Coronary artery (tissue), 2 donors: ENCODE results near the gene LMBR1.

Experiments used
- DNase-seq: peaks from one replicate; pipeline ENCODE4 v3.0.0-alpha.2; 2017; ENCODE audit warnings: low spot score
- H3K27ac ChIP-seq, 2 donors: fragments of 200-600 bp; sonication (generic); one replicate each; pipeline ENCODE4 v1.5.1; 2016 to 2019
- H3K4me3 ChIP-seq: fragments of 200-600 bp; sonication (generic); 2 replicates; pipeline ENCODE4 v1.5.1; 2016; ENCODE audit warnings: mild to moderate bottlenecking, moderate library complexity
- TF ChIP-seq, protein P1 (sequence below): fragments of 200-600 bp; sonication (generic); IDR thresholded peaks from one replicate; pipeline ENCODE4 v1.5.1; 2019; ENCODE audit warnings: antibody characterized with exemption

Gene LMBR1

GRCh38 chr7:156791241-156791640, 101.7 kb downstream of the LMBR1 start:
- Histone ChIP-seq H3K27ac (no peak overlapping the region), H3K4me3 (no peak overlapping the region)
- TF ChIP-seq, protein P1, sequence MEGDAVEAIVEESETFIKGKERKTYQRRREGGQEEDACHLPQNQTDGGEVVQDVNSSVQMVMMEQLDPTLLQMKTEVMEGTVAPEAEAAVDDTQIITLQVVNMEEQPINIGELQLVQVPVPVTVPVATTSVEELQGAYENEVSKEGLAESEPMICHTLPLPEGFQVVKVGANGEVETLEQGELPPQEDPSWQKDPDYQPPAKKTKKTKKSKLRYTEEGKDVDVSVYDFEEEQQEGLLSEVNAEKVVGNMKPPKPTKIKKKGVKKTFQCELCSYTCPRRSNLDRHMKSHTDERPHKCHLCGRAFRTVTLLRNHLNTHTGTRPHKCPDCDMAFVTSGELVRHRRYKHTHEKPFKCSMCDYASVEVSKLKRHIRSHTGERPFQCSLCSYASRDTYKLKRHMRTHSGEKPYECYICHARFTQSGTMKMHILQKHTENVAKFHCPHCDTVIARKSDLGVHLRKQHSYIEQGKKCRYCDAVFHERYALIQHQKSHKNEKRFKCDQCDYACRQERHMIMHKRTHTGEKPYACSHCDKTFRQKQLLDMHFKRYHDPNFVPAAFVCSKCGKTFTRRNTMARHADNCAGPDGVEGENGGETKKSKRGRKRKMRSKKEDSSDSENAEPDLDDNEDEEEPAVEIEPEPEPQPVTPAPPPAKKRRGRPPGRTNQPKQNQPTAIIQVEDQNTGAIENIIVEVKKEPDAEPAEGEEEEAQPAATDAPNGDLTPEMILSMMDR, result no peak
- no peak for DNase-seq

- DNase-seq, result no peak
- Histone ChIP-seq H3K27ac (no peak overlapping the region), H3K4me3 (no peak overlapping the region)
- TF ChIP-seq, protein P1, result no peak
Observed at GRCh38 chr7:156790264-156790663, 102.7 kb downstream of the LMBR1 start.

DNA sequence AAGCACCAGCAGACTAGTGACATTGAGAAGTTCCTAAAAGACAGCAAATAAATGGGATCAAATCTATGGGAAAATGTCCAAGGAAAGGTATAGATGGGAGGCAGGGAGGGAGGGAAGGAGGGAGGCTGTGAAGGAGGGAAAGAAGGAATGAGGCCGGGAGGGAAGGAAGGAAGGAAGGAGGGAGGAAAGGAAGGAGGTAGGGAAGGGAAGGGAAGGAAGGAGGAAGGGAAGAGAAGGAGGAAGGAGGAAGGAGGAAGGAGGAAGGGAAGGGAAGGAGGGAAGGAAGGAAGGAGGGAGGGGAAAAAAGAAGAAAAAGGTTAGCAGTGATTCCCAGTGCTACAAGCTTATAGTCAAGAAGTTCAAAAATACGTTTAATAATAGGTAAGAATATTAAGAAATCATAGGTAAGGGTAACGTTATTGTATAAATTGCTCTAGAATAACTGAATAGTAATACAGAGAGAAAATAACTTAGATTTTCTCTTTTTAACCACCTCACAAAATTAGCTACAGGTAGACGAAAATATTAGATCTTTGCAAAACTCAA, 106.9 kb downstream of the LMBR1 start:
- Histone ChIP-seq H3K4me3 (no peak overlapping the region), H3K27ac (no peak overlapping the region)
- DNase-seq, result no peak
- TF ChIP-seq, protein P1, result no peak

- DNase-seq, result no peak
- TF ChIP-seq, protein P1, result no peak
- Histone ChIP-seq H3K4me3 (no peak overlapping the region), H3K27ac (no peak overlapping the region)
Observed at GRCh38 chr7:156783864-156784263, 109.1 kb downstream of the LMBR1 start.

- no peak for DNase-seq
- TF ChIP-seq, protein P1, result no peak
- no peak overlapping the region for H3K4me3 ChIP-seq
- no peak overlapping the region for H3K27ac ChIP-seq
Observed at GRCh38 chr7:156781972-156782371, 111.0 kb downstream of the LMBR1 start.

DNA sequence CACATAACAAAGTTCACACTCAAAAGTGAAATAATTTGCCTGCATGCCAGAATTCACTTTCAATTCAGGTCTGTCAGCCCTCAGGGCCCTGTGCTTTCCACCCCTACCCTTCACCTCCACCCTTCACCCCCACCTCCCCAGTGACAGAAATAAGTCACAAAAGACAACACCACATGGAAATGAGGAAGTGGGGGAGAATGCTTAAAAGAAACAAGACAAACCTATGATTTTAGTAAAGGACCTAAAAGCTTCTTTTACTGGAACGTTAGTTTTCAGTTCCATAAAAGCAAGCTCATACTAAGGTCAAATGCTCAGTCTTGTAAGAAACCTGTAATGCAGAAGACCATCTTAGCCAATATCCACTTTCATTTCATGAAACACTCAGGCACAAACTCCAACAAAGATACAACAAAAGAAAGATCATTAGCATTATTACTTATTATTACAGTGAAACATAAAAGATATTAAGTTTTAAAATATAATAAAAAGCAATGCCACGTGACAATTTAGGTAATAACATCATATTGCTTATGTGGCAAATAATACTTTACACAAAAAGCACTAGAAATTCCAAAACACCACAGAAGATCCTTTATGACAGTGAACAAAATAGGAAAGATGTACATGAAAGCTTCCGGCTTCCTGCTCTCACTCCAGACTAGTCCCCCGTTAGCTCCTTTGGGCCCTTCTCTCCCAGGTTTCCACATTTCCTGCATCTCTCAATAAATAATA, 112.1 kb downstream of the LMBR1 start:
- Histone ChIP-seq H3K4me3 (no peak overlapping the region), H3K27ac (no peak overlapping the region)
- TF ChIP-seq, protein P1, result no peak
- DNase-seq, result no peak

GRCh38 chr7:156778668-156779067, 114.3 kb downstream of the LMBR1 start:
- H3K4me3 ChIP-seq, result no peak overlapping the region
- DNase-seq, result no peak
- no peak overlapping the region for H3K27ac ChIP-seq
- TF ChIP-seq, protein P1, result no peak
